Ectodermal cell (in vitro differentiated cells): ENCODE data around the gene ARVCF.

ENCODE experiments used
- H3K27ac ChIP-seq: 2 replicates; pipeline ENCODE4 v1.7.0; 2013; ENCODE audit warnings: mild to moderate bottlenecking, low read depth, low read length; ENCODE audit not compliant: insufficient read depth, poor library complexity, severe bottlenecking
- H3K27me3 ChIP-seq: 2 replicates; pipeline ENCODE4 v1.7.0; 2013; ENCODE audit warnings: mild to moderate bottlenecking, low read length; ENCODE audit not compliant: insufficient read depth, control insufficient read depth, poor library complexity, severe bottlenecking
- H3K36me3 ChIP-seq: one replicate; pipeline ENCODE4 v1.7.0; 2013; ENCODE audit warnings: low read length; ENCODE audit not compliant: control insufficient read depth, insufficient read depth
- H3K4me1 ChIP-seq: one replicate; pipeline ENCODE4 v1.7.0; 2013; ENCODE audit warnings: low read length; ENCODE audit not compliant: control insufficient read depth, insufficient read depth
- H3K4me3 ChIP-seq: 2 replicates; pipeline ENCODE4 v1.7.0; 2013; ENCODE audit warnings: low read depth, low read length, control low read depth; ENCODE audit not compliant: insufficient read depth
- H3K9me3 ChIP-seq: 2 replicates; pipeline ENCODE4 v1.7.0; 2013; ENCODE audit warnings: mild to moderate bottlenecking, low read length, moderate library complexity; ENCODE audit not compliant: control insufficient read depth
- WGBS, 2 experiments: methylation state at CpG; one replicate each; pipeline ENCODE4 v1.1.7; 2013; ENCODE audit warnings: missing lambda C conversion rate in 2 of 2; 5-methylcytosine and 5-hydroxymethylcytosine counted together

ARVCF gene

DNA sequence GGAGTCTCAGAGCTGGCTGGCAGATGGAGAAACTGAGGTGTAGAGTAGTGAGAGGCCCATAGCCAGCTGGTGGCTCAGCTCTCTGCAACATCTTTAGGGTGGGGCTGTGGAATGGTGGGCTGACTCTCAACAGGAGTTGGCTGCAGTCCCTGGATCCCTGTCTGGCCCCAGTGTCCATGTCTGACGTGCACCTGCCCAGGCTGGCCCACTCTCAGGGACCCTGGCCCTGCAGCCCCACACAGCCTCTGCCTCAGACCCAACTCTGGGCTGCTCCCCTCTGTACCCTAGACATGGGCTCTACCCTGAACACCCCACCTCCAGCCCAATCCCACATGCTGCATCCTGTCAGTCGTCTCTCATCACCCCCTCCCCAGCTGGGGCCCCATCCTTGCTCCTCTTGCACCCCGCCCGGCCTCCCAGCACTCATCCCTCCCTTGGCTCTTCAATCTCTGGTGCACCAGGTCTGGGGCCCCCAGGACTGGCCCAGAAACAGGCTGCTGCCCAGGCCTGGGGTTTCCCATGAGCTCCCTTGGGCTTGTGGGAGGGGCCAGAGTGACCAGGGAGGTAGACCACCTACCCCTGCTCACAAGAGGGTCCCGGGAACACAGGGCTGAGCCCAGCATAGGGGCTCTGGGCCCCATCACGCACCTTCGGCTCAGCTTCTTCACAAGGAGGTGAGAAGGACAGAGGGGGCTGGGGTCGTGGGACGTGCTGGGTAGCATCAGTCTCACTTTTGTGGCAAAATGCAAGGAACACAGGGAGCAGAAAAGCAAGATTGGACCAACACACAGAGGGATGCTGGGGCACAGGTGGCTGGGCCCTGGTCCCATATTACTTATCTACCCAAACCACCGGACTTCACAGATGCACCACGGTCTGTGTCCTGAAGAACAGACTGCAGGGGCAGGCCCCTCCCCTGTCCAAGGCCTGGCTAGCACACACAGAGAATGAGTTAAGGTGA is 31.5 kb downstream of the ARVCF start:
- no peak overlapping the region for H3K4me3 ChIP-seq
- 92 to 93% methylated on average over 11 of the region's 11 CpGs for WGBS, 2 experiments
- H3K27ac ChIP-seq, result no peak overlapping the region
- peaks cover 19% of the 10 kb centered on the region for H3K36me3 ChIP-seq
- H3K4me1 ChIP-seq, result peaks cover 33% of the 10 kb centered on the region
- H3K27me3 ChIP-seq, result no peaks in the 10 kb centered on the region
- H3K9me3 ChIP-seq, result no peaks in the 10 kb centered on the region

- Histone ChIP-seq H3K4me3 (no peak overlapping the region), H3K27me3 (no peaks in the 10 kb centered on the region), H3K36me3 (peaks cover 21% of the 10 kb centered on the region), H3K27ac (no peak overlapping the region), H3K9me3 (no peaks in the 10 kb centered on the region), H3K4me1 (peaks cover 33% of the 10 kb centered on the region)
- 91 to 92% methylated on average over 18 to 19 of the region's 19 CpGs for WGBS, 2 experiments
Observed at GRCh38 chr22:19984201-19984753, 32.3 kb downstream of the ARVCF start.

DNA sequence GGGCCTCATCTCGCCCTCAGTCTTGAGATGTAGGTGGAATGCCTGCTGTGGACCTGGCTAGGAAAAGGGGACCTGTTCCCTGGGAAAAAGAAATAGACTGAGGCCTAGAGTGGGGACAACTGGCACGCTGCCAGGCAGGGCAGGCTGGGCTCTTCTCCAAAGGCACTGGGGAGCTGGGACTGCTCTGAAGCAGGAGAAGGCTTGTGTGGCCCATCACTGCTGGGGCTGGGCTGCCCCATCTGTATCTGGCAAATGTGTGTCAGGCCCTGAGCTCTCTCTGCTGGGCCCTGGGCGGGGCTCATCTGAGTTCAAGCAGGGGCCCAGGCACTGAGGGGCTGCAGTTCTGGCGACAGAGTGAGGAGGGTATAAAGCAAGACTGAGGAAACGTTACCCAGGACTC is 32.9 kb downstream of the ARVCF start:
- 95 to 97% methylated on average over 4 to 5 of the region's 5 CpGs for WGBS, 2 experiments
- Histone ChIP-seq H3K36me3 (peaks cover 25% of the 10 kb centered on the region), H3K27ac (no peak overlapping the region), H3K4me3 (no peak overlapping the region), H3K9me3 (no peaks in the 10 kb centered on the region), H3K27me3 (no peaks in the 10 kb centered on the region), H3K4me1 (peaks cover 33% of the 10 kb centered on the region)

DNA sequence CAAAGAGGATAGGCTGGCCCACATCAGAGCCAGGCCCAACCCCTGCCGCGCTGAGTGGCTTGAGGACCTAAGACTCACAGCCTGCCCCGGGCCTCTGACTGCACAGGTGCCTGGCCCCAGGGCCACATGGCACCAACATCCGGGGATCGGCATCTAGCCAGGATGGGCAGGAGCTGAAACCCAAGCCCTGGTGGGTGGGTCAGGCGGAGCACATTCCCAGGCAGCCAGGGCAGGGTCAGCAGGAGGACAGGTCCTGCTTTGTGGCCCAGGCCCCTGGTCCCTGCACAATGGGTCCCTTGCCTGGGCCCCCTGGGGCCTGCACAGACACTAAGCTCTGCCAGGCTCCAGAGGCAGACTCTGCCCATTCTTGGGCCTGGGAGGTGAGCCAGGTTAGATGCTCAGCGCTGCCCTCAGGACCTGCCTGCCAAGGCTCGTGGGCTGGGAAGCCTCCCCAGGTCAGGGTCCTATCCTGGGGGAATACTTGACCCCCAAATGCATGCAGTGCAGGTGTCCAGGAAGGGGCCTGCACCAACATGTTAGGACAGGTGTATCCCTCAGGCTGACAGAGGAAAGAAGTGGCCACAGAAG is 33.5 kb downstream of the ARVCF start:
- Histone ChIP-seq H3K27ac (no peak overlapping the region), H3K4me1 (peaks cover 31% of the 10 kb centered on the region), H3K36me3 (peaks cover 27% of the 10 kb centered on the region), H3K27me3 (no peaks in the 10 kb centered on the region), H3K4me3 (no peak overlapping the region), H3K9me3 (no peaks in the 10 kb centered on the region)
- WGBS, 2 experiments, result 96% methylated on average over 8 of the region's 8 CpGs

GRCh38 chr22:19981961-19982920 is 34.4 kb downstream of the ARVCF start:
- no peak overlapping the region for H3K27ac ChIP-seq
- no peaks in the 10 kb centered on the region for H3K27me3 ChIP-seq
- peaks cover 27% of the 10 kb centered on the region for H3K36me3 ChIP-seq
- H3K9me3 ChIP-seq, result no peaks in the 10 kb centered on the region
- no peak overlapping the region for H3K4me3 ChIP-seq
- WGBS, 2 experiments, result 95 to 96% methylated on average over 16 of the region's 16 CpGs
- peaks cover 26% of the 10 kb centered on the region for H3K4me1 ChIP-seq

DNA sequence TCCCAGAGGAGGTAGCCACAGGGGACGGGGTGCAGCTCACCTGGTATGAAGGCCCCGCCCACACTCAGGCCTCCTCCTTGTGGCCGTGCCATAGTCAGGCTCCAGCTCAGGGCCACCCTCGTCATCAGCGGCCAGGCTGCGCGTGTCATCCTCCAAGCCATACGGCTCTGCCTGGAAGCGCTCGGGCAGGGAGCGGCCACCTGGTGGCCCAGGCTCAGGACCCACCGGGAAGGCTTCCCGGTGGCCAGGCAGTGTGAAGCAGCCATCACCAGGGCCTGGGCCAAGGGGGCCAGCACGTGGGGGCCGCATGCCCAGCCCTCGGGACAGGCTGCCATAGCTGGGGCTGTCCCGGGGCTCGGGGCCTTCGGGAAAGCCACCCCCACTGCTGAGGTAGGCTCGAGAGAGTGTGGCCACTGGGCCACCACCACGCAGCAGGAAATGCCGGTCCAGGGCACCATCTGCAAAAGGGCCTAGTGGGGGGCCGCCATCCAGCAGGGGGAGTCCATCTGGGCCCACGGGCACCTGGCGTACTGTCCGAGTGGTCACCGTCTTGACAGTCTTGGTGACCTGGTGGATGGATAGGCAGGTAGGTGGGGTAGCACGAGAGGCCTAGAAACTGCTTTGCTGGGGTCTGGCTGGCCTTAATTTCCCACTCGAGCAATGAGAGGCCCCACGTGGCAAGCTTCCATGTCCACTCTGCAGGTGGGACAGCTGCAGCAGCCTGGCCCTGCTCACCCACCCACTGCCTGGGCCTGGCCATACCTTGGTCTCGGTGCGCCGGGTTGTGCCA is 35.3 kb downstream of the ARVCF start:
- Histone ChIP-seq H3K9me3 (no peaks in the 10 kb centered on the region), H3K27me3 (no peaks in the 10 kb centered on the region), H3K36me3 (peaks cover 27% of the 10 kb centered on the region), H3K27ac (no peak overlapping the region), H3K4me3 (no peak overlapping the region), H3K4me1 (peaks cover 26% of the 10 kb centered on the region)
- 96% methylated on average over 33 of the region's 33 CpGs for WGBS, 2 experiments

DNA sequence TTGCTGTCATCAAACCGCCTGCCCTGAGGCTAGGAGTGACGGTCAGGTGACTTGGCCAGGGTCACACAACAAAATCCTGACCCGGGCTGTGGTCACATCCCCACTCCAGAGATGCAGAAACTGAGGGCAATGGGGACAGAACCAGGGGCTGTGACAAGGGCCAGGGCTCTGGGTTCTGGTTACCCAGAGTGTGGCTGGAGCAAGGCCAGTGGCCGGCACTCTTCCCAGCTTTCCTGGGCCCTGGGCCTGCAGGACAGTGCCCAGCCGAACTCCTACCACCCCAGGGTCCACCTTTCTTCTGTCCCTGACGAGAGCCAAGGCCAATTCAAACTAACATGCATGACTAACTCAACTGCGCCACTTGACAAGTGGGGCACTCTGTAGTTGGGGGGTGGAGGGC is 35.9 kb downstream of the ARVCF start:
- no peak overlapping the region for H3K27ac ChIP-seq
- H3K27me3 ChIP-seq, result no peaks in the 10 kb centered on the region
- H3K4me1 ChIP-seq, result peaks cover 24% of the 10 kb centered on the region
- WGBS, 2 experiments, result 91 to 96% methylated on average over 7 of the region's 7 CpGs
- H3K36me3 ChIP-seq, result peaks cover 27% of the 10 kb centered on the region
- no peaks in the 10 kb centered on the region for H3K9me3 ChIP-seq
- no peak overlapping the region for H3K4me3 ChIP-seq

- no peak overlapping the region for H3K4me3 ChIP-seq
- peaks cover 27% of the 10 kb centered on the region for H3K36me3 ChIP-seq
- no peak overlapping the region for H3K27ac ChIP-seq
- no peaks in the 10 kb centered on the region for H3K9me3 ChIP-seq
- no peaks in the 10 kb centered on the region for H3K27me3 ChIP-seq
- peaks cover 24% of the 10 kb centered on the region for H3K4me1 ChIP-seq
- 97% methylated on average over 52 of the region's 52 CpGs for WGBS, 2 experiments
Observed at GRCh38 chr22:19979712-19980493, 36.7 kb downstream of the ARVCF start.

GRCh38 chr22:19978748-19979147 is 37.9 kb downstream of the ARVCF start:
- 96 to 97% methylated on average over 17 of the region's 17 CpGs for whole genome bisulfite sequencing, 2 experiments
- no peaks in the 10 kb centered on the region for H3K27me3 ChIP-seq
- H3K4me1 ChIP-seq, result peaks cover 16% of the 10 kb centered on the region
- no peaks in the 10 kb centered on the region for H3K9me3 ChIP-seq
- H3K36me3 ChIP-seq, result peaks cover 27% of the 10 kb centered on the region
- H3K27ac ChIP-seq, result no peak overlapping the region
- no peak overlapping the region for H3K4me3 ChIP-seq
